HG03280 (cell line): Measurements from ENCODE around the gene WSB2.

ENCODE experiments used
- ATAC-seq: cut with Tn5 transposase; IDR thresholded peaks from one replicate; pipeline ENCODE4 v1.9.1; 2021; ENCODE audit warnings: mild to moderate bottlenecking, moderate library complexity; ENCODE audit not compliant: unreplicated experiment

The WSB2 gene

GRCh38 chr12:118063576-118064391, 2.8 kb upstream of the WSB2 start:
- ATAC-seq: no peak

- no peak for ATAC-seq
These were observed 1.2 kb upstream of the WSB2 start for GRCh38 chr12:118061873-118062843.

- peak; percentile 32 for ATAC-seq
These were observed 523 bp downstream of the WSB2 start for GRCh38 chr12:118060301-118061010.

- no peak for ATAC-seq
These were observed 1.4 kb downstream of the WSB2 start for GRCh38 chr12:118059341-118060191.

- ATAC-seq: no peak
These were observed 2.1 kb downstream of the WSB2 start for GRCh38 chr12:118058881-118059280.

- no peak for ATAC-seq
These were observed 2.8 kb downstream of the WSB2 start for GRCh38 chr12:118058227-118058626.

GRCh38 chr12:118055865-118056773, 4.9 kb downstream of the WSB2 start:
- ATAC-seq: no peak

GRCh38 chr12:118055144-118055557, 5.8 kb downstream of the WSB2 start:
- ATAC-seq: peak; percentile 69

- ATAC-seq: no peak
These were observed 7.7 kb downstream of the WSB2 start for GRCh38 chr12:118053071-118053985.

- no peak for ATAC-seq
These were observed 8.5 kb downstream of the WSB2 start for GRCh38 chr12:118052324-118053070.

- ATAC-seq: no peak
These were observed 9.7 kb downstream of the WSB2 start for GRCh38 chr12:118050972-118051910.

GRCh38 chr12:118046430-118046829, 14.5 kb downstream of the WSB2 start:
- no peak for ATAC-seq

- no peak for ATAC-seq
These were observed 16.4 kb downstream of the WSB2 start for GRCh38 chr12:118044577-118044976.

- ATAC-seq: no peak
These were observed 16.9 kb downstream of the WSB2 start for GRCh38 chr12:118044075-118044474.

GRCh38 chr12:118042091-118042490, 18.9 kb downstream of the WSB2 start:
- ATAC-seq: no peak

GRCh38 chr12:118038137-118038536, 22.8 kb downstream of the WSB2 start:
- ATAC-seq: no peak
